ENCODE data around the gene FGG. TPM values are rescaled to one million over a fixed set of nuclear protein-coding genes. Genes with fewer than 3 reads are reported as not detected.

FGG gene
- total RNA-seq, 4 donors from 2014 or later: not detected

- no peaks in the 10 kb centered on the region for H3K9me3 ChIP-seq
- DNase-seq: no peak
- no peak overlapping the region for H3K4me3 ChIP-seq
- intact Hi-C loops (cut with DNase I; ENCODE audit: low total_unique reads): no loop called here
- peaks cover 44% of the 10 kb centered on the region for H3K27me3 ChIP-seq
- no peak for TF ChIP-seq POLR2AphosphoS5 (IDR thresholded peaks at IDR 0.05)
- H3K36me3 ChIP-seq: no peaks in the 10 kb centered on the region
- peaks cover 0 to 10% (median 10%) of the 10 kb centered on the region in 4 donors for H3K4me1 ChIP-seq
- H3K27ac ChIP-seq: no peak overlapping the region
- in situ Hi-C loops (cut with MboI; ENCODE audit: low pct_ligation_motif_present in 1 of 4, low pct_unique_long_range_greater_than_20kb in 1 of 4, low sequenced_read_pairs in 3 of 4): loop anchor here in 1 of 4 donors (25.0 kb wide), 1 partner anchor 157 kb away; the partner anchor contains the start of gene RBM46
These were observed 17.9 kb upstream of the FGG start for GRCh38 chr4:154630324-154630723.

GRCh38 chr4:154626793-154627484 lies 14.5 kb upstream of the FGG start:
- WGBS, 2 donors (ENCODE audit: low coverage in 1 of 2): 12% methylated on average over 39 of the region's 48 CpGs; no CpG with 5 or more reads in 1 of the 2 donors
- Histone ChIP-seq H3K9me3 (no peaks in the 10 kb centered on the region), H3K27ac (no peak overlapping the region), H3K27me3 (peaks cover 32% of the 10 kb centered on the region), H3K4me1 (peaks cover 0 to 10% (median 9%) of the 10 kb centered on the region in 4 donors), H3K4me3 (peak overlapping the region in 2 of 4 donors; percentile 24 to 36), H3K36me3 (no peaks in the 10 kb centered on the region)
- peak; percentile 38 for DNase-seq
- in situ Hi-C loops (cut with MboI; ENCODE audit: low pct_ligation_motif_present in 1 of 4, low pct_unique_long_range_greater_than_20kb in 1 of 4, low sequenced_read_pairs in 3 of 4): loop anchor here in 1 of 4 donors (25.0 kb wide), 1 partner anchor 160 kb away; the partner anchor contains the start of gene RBM46
- TF ChIP-seq CTCF (IDR thresholded peaks at IDR 0.05) (peak; percentile 25 to 55 (median 40)), POLR2A (IDR thresholded peaks at IDR 0.05) (no peak)
- intact Hi-C loops (cut with DNase I; ENCODE audit: low total_unique reads): no loop called here

- 79 to 81% methylated on average over 3 of the region's 3 CpGs for whole genome bisulfite sequencing, 2 donors (ENCODE audit: low coverage in 1 of 2)
- no peaks in the 10 kb centered on the region for H3K9me3 ChIP-seq
- no peak for TF ChIP-seq CTCF (IDR thresholded peaks at IDR 0.05)
- no peak for TF ChIP-seq POLR2A (IDR thresholded peaks at IDR 0.05)
- no peak for TF ChIP-seq EP300 (IDR thresholded peaks at IDR 0.05; ENCODE audit: low read depth)
- TF ChIP-seq POLR2AphosphoS5 (IDR thresholded peaks at IDR 0.05): no peak
- H3K4me3 ChIP-seq: no peak overlapping the region
- H3K4me1 ChIP-seq: peaks cover 0 to 10% (median 9%) of the 10 kb centered on the region in 4 donors
- in situ Hi-C loops (cut with MboI; ENCODE audit: low pct_ligation_motif_present in 1 of 4, low pct_unique_long_range_greater_than_20kb in 1 of 4, low sequenced_read_pairs in 3 of 4) (loop anchor here in 1 of 4 donors (25.0 kb wide), 1 partner anchor 161 kb away; the partner anchor contains the start of gene RBM46), intact Hi-C loops (cut with DNase I; ENCODE audit: low total_unique reads) (no loop called here)
- H3K27ac ChIP-seq: no peak overlapping the region
- H3K27me3 ChIP-seq: peaks cover 27% of the 10 kb centered on the region
- H3K36me3 ChIP-seq: no peaks in the 10 kb centered on the region
- no peak for DNase-seq
These were observed 13.5 kb upstream of the FGG start for GRCh38 chr4:154625971-154626370.

GRCh38 chr4:154623995-154624394 lies 11.5 kb upstream of the FGG start:
- Histone ChIP-seq H3K36me3 (no peaks in the 10 kb centered on the region), H3K4me1 (peaks cover 0 to 10% (median 9%) of the 10 kb centered on the region in 4 donors), H3K9me3 (no peaks in the 10 kb centered on the region), H3K27me3 (peaks cover 25% of the 10 kb centered on the region), H3K4me3 (no peak overlapping the region), H3K27ac (no peak overlapping the region)
- no peak for DNase-seq
- TF ChIP-seq EP300 (IDR thresholded peaks at IDR 0.05; ENCODE audit: low read depth) (no peak), CTCF (IDR thresholded peaks at IDR 0.05) (no peak), POLR2AphosphoS5 (IDR thresholded peaks at IDR 0.05) (no peak), POLR2A (IDR thresholded peaks at IDR 0.05) (no peak)
- intact Hi-C loops (cut with DNase I; ENCODE audit: low total_unique reads): no loop called here
- WGBS, 2 donors (ENCODE audit: low coverage in 1 of 2): 90 to 100% methylated on average over 1 to 7 of the region's 7 CpGs
- in situ Hi-C loops (cut with MboI; ENCODE audit: low pct_ligation_motif_present in 1 of 4, low pct_unique_long_range_greater_than_20kb in 1 of 4, low sequenced_read_pairs in 3 of 4): no loop called here

Data from transverse colon (tissue), 4 donors.